Ascending aorta (tissue), 2 donors: ENCODE data around the gene FGFR3. TPM values are rescaled to one million over a fixed set of nuclear protein-coding genes. Genes with fewer than 3 reads are reported as not detected.

ENCODE experiments used
- DNase-seq, 2 donors: peaks; one replicate each; pipeline ENCODE4 v3.0.0-alpha.2; 2019; ENCODE audit warnings: low spot score in 2 of 2
- H3K27ac ChIP-seq, 2 donors: fragments of 200-600 bp; sonication (generic); one replicate each; pipeline ENCODE4 v1.5.1; 2016 to 2017; ENCODE audit warnings: mild to moderate bottlenecking in 1 of 2
- H3K27me3 ChIP-seq: fragments of 200-600 bp; sonication (generic); one replicate; pipeline ENCODE4 v1.5.1; 2017
- H3K36me3 ChIP-seq, 2 donors: fragments of 200-600 bp; sonication (generic); one replicate each; pipeline ENCODE4 v1.5.1; 2016
- H3K4me1 ChIP-seq, 2 donors: fragments of 200-600 bp; sonication (generic); one replicate each; pipeline ENCODE4 v1.5.1; 2016 to 2017; ENCODE audit warnings: mild to moderate bottlenecking in 1 of 2
- H3K4me3 ChIP-seq, 2 donors: fragments of 200-600 bp; sonication (generic); one replicate each; pipeline ENCODE4 v1.5.1; 2016 to 2017; ENCODE audit warnings: mild to moderate bottlenecking in 1 of 2
- H3K9me3 ChIP-seq, 2 donors: fragments of 200-600 bp; sonication (generic); one replicate each; pipeline ENCODE4 v1.5.1; 2016
- CTCF ChIP-seq, 3 experiments: fragments of 200-600 bp in 2 of 3; fragments of 450-650 bp in 1 of 3; sonication (generic) in 2 of 3; IDR thresholded peaks; one replicate each; pipeline ENCODE4 v1.5.1; 2016 to 2019; ENCODE audit warnings: antibody characterized with exemption in 3 of 3, mild to moderate bottlenecking in 1 of 3, moderate library complexity in 1 of 3
- intact Hi-C: fragments of 100-400 bp; cut with DNase I; formaldehyde crosslinking; loops from one replicate; pipeline ENCODE4 v1.15.1; 2023
- total RNA-seq: library from RNA; depleted of rRNA; stranded (reverse); fragments of >200 nt; gene quantifications from one replicate; pipeline ENCODE4 v1.1.0, GENCODE V29; 2016

FGFR3 gene
- total RNA-seq, 1 donor from 2014 or later, result 3.7 TPM

- intact Hi-C loops, result no loop called here
- DNase-seq, result no peak
- peaks cover 10 to 17% of the 10 kb centered on the region in 2 donors for H3K36me3 ChIP-seq
- H3K9me3 ChIP-seq, result no peaks in the 10 kb centered on the region
- H3K27me3 ChIP-seq, result no peaks in the 10 kb centered on the region
- H3K4me3 ChIP-seq, result no peak overlapping the region
- no peaks in the 10 kb centered on the region for H3K4me1 ChIP-seq
- no peak for TF ChIP-seq CTCF (IDR thresholded peaks at IDR 0.05)
- no peak overlapping the region for H3K27ac ChIP-seq
These were observed 15.3 kb downstream of the FGFR3 start for GRCh38 chr4:1808396-1808795.

- no peaks in the 10 kb centered on the region for H3K9me3 ChIP-seq
- H3K27ac ChIP-seq, result no peak overlapping the region
- no peak for TF ChIP-seq CTCF (IDR thresholded peaks at IDR 0.05)
- intact Hi-C loops, result no loop called here
- DNase-seq, result no peak
- no peaks in the 10 kb centered on the region for H3K27me3 ChIP-seq
- H3K4me3 ChIP-seq, result no peak overlapping the region
- no peaks in the 10 kb centered on the region for H3K4me1 ChIP-seq
- peaks cover 17 to 24% of the 10 kb centered on the region in 2 donors for H3K36me3 ChIP-seq
These were observed 16.0 kb downstream of the FGFR3 start for GRCh38 chr4:1808851-1809753.

GRCh38 chr4:1809754-1810502 is 16.8 kb downstream of the FGFR3 start:
- H3K36me3 ChIP-seq, result peaks cover 25 to 31% of the 10 kb centered on the region in 2 donors
- intact Hi-C loops, result loop anchor here (1.0 to 5.0 kb wide), 2 partner anchors 47 to 63 kb away; no protein-coding TSS in a partner anchor
- H3K9me3 ChIP-seq, result no peaks in the 10 kb centered on the region
- peak; percentile 38 to 69 (median 51) for TF ChIP-seq CTCF (IDR thresholded peaks at IDR 0.05)
- H3K4me1 ChIP-seq, result no peaks in the 10 kb centered on the region
- no peak for DNase-seq
- no peaks in the 10 kb centered on the region for H3K27me3 ChIP-seq
- no peak overlapping the region for H3K4me3 ChIP-seq
- H3K27ac ChIP-seq, result no peak overlapping the region

GRCh38 chr4:1810765-1811164 is 17.7 kb downstream of the FGFR3 start:
- no peak overlapping the region for H3K27ac ChIP-seq
- no peak for TF ChIP-seq CTCF (IDR thresholded peaks at IDR 0.05)
- no peak overlapping the region for H3K4me3 ChIP-seq
- H3K36me3 ChIP-seq, result peaks cover 34 to 39% of the 10 kb centered on the region in 2 donors
- no peaks in the 10 kb centered on the region for H3K27me3 ChIP-seq
- intact Hi-C loops, result loop anchor here (1.0 to 5.0 kb wide), 2 partner anchors 47 to 63 kb away; no protein-coding TSS in a partner anchor
- no peaks in the 10 kb centered on the region for H3K4me1 ChIP-seq
- H3K9me3 ChIP-seq, result no peaks in the 10 kb centered on the region
- no peak for DNase-seq

GRCh38 chr4:1812720-1813119 is 19.6 kb downstream of the FGFR3 start:
- no peak overlapping the region for H3K4me3 ChIP-seq
- no peak for DNase-seq

More at GRCh38 chr4:1812720-1813119, 19.6 kb downstream of the FGFR3 start:
- H3K9me3 ChIP-seq, result no peaks in the 10 kb centered on the region
- no peak for TF ChIP-seq CTCF (IDR thresholded peaks at IDR 0.05)
- intact Hi-C loops, result loop anchor here (5.0 kb wide), 1 partner anchor 65 kb away; no protein-coding TSS in a partner anchor
- H3K36me3 ChIP-seq, result peaks cover 53 to 59% of the 10 kb centered on the region in 2 donors
- no peaks in the 10 kb centered on the region for H3K4me1 ChIP-seq
- no peak overlapping the region for H3K27ac ChIP-seq
- H3K27me3 ChIP-seq, result no peaks in the 10 kb centered on the region
